ENCODE results near the gene PANK4.

PANK4 gene

GRCh38 chr1:2508751-2509150 is 17.6 kb downstream of the PANK4 start:
- DNase-seq, result no peak

DNA sequence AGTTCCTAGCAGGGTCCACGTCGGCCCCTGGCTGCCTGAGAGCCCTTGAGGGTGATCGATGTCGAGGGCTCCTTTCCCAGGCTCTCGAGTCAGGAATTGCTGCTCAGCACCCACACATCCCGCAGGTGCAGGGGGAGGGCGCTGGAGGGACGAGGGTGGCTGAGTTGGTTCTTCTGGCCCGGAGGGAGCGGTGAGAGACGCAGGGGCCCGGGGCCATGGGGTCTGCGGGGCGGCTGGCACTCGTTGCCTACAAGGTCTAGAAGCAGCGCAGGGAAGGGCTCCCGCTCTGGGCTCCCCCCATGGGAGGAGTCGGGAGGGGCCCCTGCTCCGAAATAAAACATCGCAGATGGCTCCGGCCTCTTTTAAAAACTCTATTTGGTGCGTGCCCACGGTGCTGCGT is 18.2 kb downstream of the PANK4 start:
- DNase-seq, result no peak

- DNase-seq, result no peak
These were observed 18.6 kb downstream of the PANK4 start for GRCh38 chr1:2507744-2508155.

GRCh38 chr1:2506901-2507565 is 19.4 kb downstream of the PANK4 start:
- DNase-seq, result no peak

- no peak for DNase-seq
These were observed 20.2 kb downstream of the PANK4 start for GRCh38 chr1:2506007-2506860.

DNA sequence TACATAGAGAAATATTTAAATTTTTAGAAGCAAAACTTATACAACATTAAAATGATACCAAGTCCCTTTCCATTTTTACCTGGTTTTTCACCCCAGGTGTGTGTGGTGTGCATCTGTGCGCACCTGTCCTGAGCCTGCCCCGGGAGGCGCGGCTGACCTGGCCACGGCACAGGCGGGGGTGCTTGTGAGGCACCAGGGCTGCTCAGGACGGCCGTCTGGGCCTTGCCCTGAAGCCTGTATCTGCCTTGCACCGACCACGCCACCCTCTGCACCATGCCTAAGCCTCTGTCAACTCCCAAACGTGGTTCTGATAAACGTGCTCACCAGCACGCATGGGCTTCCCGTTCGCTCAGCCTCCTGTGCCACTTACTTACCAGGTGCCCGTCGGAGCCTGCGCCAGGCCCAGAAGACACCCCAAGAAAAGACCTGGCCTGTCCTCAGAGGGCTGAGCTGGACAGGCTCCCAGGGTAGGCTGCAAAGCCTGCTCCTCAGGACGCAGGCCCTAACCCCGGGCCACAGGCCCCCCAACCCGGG is 20.9 kb downstream of the PANK4 start:
- DNase-seq, result no peak

GRCh38 chr1:2504949-2505272 is 21.5 kb downstream of the PANK4 start:
- DNase-seq, result no peak

GRCh38 chr1:2504225-2504948 is 22.0 kb downstream of the PANK4 start:
- DNase-seq, result no peak

GRCh38 chr1:2503554-2504224 is 22.7 kb downstream of the PANK4 start:
- DNase-seq, result no peak

- no peak for DNase-seq
These were observed 23.5 kb downstream of the PANK4 start for GRCh38 chr1:2502661-2503553.

- no peak for DNase-seq
These were observed 24.2 kb downstream of the PANK4 start for GRCh38 chr1:2502210-2502609.

DNA sequence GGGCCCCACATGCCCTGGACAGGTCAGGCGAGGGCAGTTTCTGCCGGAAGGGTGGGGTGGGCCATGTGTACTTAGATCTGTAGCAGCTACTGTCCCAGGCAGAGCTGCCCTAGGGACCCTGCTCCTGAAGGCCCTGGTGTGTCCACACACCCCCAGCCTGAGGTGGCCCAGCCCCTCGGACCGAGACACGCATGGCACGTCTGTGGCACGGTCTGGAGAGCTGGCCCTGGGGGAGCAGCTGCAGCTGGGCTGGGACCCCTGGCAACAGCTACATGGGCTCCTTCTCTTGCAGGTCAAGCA is 24.6 kb downstream of the PANK4 start:
- no peak for DNase-seq

GRCh38 chr1:2501041-2501819 is 25.2 kb downstream of the PANK4 start:
- no peak for DNase-seq

- no peak for DNase-seq
These were observed 26.3 kb downstream of the PANK4 start for GRCh38 chr1:2499986-2500596.

DNA sequence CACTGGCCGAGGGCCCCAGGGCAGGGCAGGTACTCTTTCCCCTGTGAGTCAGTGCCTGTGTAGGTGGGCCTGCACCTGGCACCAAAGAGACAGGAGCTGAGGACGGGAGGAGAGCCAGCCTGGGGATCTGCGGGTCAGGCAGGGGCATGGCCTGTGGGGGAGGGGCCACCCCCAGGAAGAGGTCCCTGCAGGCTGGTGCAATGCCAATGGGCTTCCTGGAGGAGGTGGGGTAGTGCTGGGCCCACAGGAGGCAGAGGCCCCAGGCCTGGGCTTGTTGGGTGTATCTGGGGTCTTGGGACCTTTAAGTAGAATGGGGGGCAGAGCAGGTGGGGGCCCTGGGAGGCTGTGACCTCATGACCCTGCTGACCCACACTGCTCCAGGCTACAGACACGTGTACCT is 27.1 kb downstream of the PANK4 start:
- DNase-seq, result no peak

GRCh38 chr1:2498648-2499047 is 27.7 kb downstream of the PANK4 start:
- DNase-seq, result no peak

GRCh38 chr1:2497891-2498290 is 28.5 kb downstream of the PANK4 start:
- no peak for DNase-seq

GRCh38 chr1:2496746-2497145 is 29.6 kb downstream of the PANK4 start:
- DNase-seq, result no peak

- DNase-seq, result no peak
These were observed 30.2 kb downstream of the PANK4 start for GRCh38 chr1:2496087-2496622.

- DNase-seq, result no peak
These were observed 30.9 kb downstream of the PANK4 start for GRCh38 chr1:2495546-2495945.

- DNase-seq, result no peak
These were observed 31.4 kb downstream of the PANK4 start for GRCh38 chr1:2495026-2495425.
